ENCODE measurements around the gene TBX18. TPM values are rescaled to one million over a fixed set of nuclear protein-coding genes. Genes with fewer than 3 reads are reported as not detected.
A peak's percentile ranks its signal among the peaks of the same experiment; 100 is the strongest.

Gene TBX18
- total and polyA plus RNA-seq, 4 donors: 0.05 to 1.3 (median 0.21) TPM

DNA sequence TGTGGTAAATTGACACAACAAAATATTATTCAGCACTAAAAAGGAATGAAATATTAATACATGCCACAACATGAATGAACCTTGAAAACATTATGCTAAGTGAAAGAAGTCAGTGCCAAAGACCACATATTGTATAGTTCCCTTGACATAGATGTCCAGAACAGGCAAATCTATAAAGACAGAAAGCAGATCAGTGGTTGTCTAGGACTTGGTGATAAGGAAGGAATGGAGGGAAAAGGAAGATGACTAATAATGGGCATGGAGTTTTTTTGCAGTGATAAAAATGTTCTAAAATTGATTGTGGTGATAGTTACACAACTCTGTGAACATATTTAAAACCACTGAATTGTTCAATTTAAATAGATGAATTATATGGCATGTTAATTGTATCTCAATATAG lies 32.5 kb downstream of the TBX18 start:
- Histone ChIP-seq H3K9ac (ENCODE audit: insufficient read depth in 1 of 2, low read length in 2 of 2) (no peak overlapping the region), H3K4me3 (no peak overlapping the region), H3K27me3 (ENCODE audit: control insufficient read depth in 3 of 3, insufficient read depth in 3 of 3, low read length in 2 of 3) (no peaks in the 10 kb centered on the region), H3K9me3 (ENCODE audit: control insufficient read depth in 4 of 4, insufficient read depth in 3 of 4, low read length in 3 of 4) (peaks cover 0 to under 1% (median 0%) of the 10 kb centered on the region in 4 donors), H3K27ac (ENCODE audit: low read depth in 1 of 2, low read length in 1 of 2) (no peak overlapping the region), H3K36me3 (ENCODE audit: control insufficient read depth in 4 of 4, insufficient read depth in 4 of 4, low read length in 4 of 4) (no peaks in the 10 kb centered on the region), H3K4me1 (ENCODE audit: control insufficient read depth in 5 of 5, insufficient read depth in 5 of 5, low read length in 5 of 5) (no peaks in the 10 kb centered on the region)
- ATAC-seq (ENCODE audit: insufficient read depth, low FRiP score): no peak
- TF ChIP-seq, protein P1, sequence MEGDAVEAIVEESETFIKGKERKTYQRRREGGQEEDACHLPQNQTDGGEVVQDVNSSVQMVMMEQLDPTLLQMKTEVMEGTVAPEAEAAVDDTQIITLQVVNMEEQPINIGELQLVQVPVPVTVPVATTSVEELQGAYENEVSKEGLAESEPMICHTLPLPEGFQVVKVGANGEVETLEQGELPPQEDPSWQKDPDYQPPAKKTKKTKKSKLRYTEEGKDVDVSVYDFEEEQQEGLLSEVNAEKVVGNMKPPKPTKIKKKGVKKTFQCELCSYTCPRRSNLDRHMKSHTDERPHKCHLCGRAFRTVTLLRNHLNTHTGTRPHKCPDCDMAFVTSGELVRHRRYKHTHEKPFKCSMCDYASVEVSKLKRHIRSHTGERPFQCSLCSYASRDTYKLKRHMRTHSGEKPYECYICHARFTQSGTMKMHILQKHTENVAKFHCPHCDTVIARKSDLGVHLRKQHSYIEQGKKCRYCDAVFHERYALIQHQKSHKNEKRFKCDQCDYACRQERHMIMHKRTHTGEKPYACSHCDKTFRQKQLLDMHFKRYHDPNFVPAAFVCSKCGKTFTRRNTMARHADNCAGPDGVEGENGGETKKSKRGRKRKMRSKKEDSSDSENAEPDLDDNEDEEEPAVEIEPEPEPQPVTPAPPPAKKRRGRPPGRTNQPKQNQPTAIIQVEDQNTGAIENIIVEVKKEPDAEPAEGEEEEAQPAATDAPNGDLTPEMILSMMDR (IDR thresholded peaks at IDR 0.05; ENCODE audit: control extremely low read depth, extremely low read depth): no peak
- DNase-seq: no peak

DNA sequence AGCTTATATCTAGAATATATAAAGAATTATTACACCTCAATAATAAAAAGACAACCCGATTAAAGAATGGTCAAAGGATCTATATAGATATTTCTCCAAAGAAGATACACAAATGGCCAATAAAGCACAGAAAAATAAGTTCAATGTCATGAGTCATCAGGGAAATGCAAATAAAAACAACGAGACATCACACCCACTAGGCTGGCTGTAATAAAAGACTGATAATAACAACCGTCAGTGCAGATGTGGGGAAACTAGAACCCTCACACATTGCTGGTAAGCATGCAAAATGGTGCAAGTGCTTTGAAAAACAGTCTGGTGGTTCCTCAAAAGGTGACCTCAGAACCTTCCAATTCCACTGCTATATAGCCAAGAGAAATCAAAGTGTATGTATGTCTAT lies 33.0 kb downstream of the TBX18 start:
- no peak for ATAC-seq (ENCODE audit: insufficient read depth, low FRiP score)
- no peak overlapping the region for H3K9ac ChIP-seq (ENCODE audit: insufficient read depth in 1 of 2, low read length in 2 of 2)
- WGBS, 2 donors: 73 to 81% methylated on average over 3 of the region's 3 CpGs
- H3K27ac ChIP-seq (ENCODE audit: low read depth in 1 of 2, low read length in 1 of 2): no peak overlapping the region
- H3K4me3 ChIP-seq: no peak overlapping the region
- H3K4me1 ChIP-seq (ENCODE audit: control insufficient read depth in 5 of 5, insufficient read depth in 5 of 5, low read length in 5 of 5): no peaks in the 10 kb centered on the region
- H3K36me3 ChIP-seq (ENCODE audit: control insufficient read depth in 4 of 4, insufficient read depth in 4 of 4, low read length in 4 of 4): no peaks in the 10 kb centered on the region
- TF ChIP-seq, protein P1 (IDR thresholded peaks at IDR 0.05; ENCODE audit: control extremely low read depth, extremely low read depth): no peak
- no peak for DNase-seq
- H3K9me3 ChIP-seq (ENCODE audit: control insufficient read depth in 4 of 4, insufficient read depth in 3 of 4, low read length in 3 of 4): no peaks in the 10 kb centered on the region
- H3K27me3 ChIP-seq (ENCODE audit: control insufficient read depth in 3 of 3, insufficient read depth in 3 of 3, low read length in 2 of 3): no peaks in the 10 kb centered on the region

DNA sequence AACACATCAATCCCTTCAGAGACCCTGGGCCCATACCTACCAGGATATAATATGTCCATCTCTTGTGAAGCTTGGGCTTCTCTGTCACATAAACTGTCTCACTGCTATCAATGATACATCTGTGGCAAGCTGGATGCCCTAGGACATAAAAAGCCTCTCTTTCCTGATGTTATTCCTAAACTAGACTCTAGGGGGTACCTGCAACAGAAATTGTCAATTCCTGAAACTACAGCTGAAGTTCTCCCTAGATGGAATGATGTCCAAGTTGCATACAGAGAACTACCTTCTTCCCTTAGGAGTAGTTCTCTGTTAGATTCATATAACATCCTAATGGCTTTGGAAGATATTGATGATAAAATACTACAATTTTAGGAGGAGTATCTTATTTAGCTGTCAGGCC lies 35.8 kb downstream of the TBX18 start:
- H3K27ac ChIP-seq (ENCODE audit: low read depth in 1 of 2, low read length in 1 of 2): no peak overlapping the region
- H3K4me3 ChIP-seq: no peak overlapping the region
- no peaks in the 10 kb centered on the region for H3K4me1 ChIP-seq (ENCODE audit: control insufficient read depth in 5 of 5, insufficient read depth in 5 of 5, low read length in 5 of 5)
- no peaks in the 10 kb centered on the region for H3K36me3 ChIP-seq (ENCODE audit: control insufficient read depth in 4 of 4, insufficient read depth in 4 of 4, low read length in 4 of 4)
- TF ChIP-seq, protein P1 (IDR thresholded peaks at IDR 0.05; ENCODE audit: control extremely low read depth, extremely low read depth): no peak
- no peaks in the 10 kb centered on the region for H3K9me3 ChIP-seq (ENCODE audit: control insufficient read depth in 4 of 4, insufficient read depth in 3 of 4, low read length in 3 of 4)
- ATAC-seq (ENCODE audit: insufficient read depth, low FRiP score) (no peak), DNase-seq (peak in 2 of 3 donors; percentile 1 to 8)
- no peak overlapping the region for H3K9ac ChIP-seq (ENCODE audit: insufficient read depth in 1 of 2, low read length in 2 of 2)
- no peaks in the 10 kb centered on the region for H3K27me3 ChIP-seq (ENCODE audit: control insufficient read depth in 3 of 3, insufficient read depth in 3 of 3, low read length in 2 of 3)

DNA sequence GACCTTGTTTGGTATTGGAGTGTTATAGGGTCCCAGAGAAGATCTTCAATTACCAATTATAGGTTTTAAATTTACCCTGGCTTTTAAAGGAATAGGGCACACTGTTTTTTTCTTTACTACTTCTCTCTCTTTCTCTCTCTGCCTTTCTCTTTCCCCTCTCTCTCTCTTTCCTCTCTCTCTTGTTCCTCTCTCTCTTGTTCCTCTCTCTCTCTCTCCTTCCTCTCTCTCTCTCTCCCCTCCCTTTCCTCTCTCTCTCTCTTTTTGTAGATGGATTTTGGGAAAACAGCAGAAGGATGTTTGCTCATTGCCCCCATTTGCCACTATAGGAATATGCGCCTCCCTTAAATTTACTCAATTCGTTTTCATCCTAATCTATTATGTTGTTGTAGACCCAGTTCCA lies 45.2 kb downstream of the TBX18 start:
- Histone ChIP-seq H3K4me1 (ENCODE audit: control insufficient read depth in 5 of 5, insufficient read depth in 5 of 5, low read length in 5 of 5) (no peaks in the 10 kb centered on the region), H3K9me3 (ENCODE audit: control insufficient read depth in 4 of 4, insufficient read depth in 3 of 4, low read length in 3 of 4) (no peaks in the 10 kb centered on the region), H3K36me3 (ENCODE audit: control insufficient read depth in 4 of 4, insufficient read depth in 4 of 4, low read length in 4 of 4) (no peaks in the 10 kb centered on the region), H3K4me3 (no peak overlapping the region), H3K9ac (ENCODE audit: insufficient read depth in 1 of 2, low read length in 2 of 2) (no peak overlapping the region), H3K27ac (ENCODE audit: low read depth in 1 of 2, low read length in 1 of 2) (no peak overlapping the region), H3K27me3 (ENCODE audit: control insufficient read depth in 3 of 3, insufficient read depth in 3 of 3, low read length in 2 of 3) (peaks cover 0 to 3% (median 0%) of the 10 kb centered on the region in 3 donors)
- TF ChIP-seq, protein P1 (IDR thresholded peaks at IDR 0.05; ENCODE audit: control extremely low read depth, extremely low read depth): no peak
- DNase-seq (no peak), ATAC-seq (ENCODE audit: insufficient read depth, low FRiP score) (no peak)
- 58 to 84% methylated on average over 2 of the region's 2 CpGs for WGBS, 2 donors
